ENCODE data around the gene EIF2AK2.
"Not testable (repeated sequence)": the region's sequence is repeated elsewhere in the genome, so short reads cannot be mapped to it uniquely, and the experiment has no call there.

EIF2AK2 gene

GRCh38 chr2:37156857-37157714 lies at the start of gene EIF2AK2:
Gene EIF2AK2 (minus strand): TSS chr2:37156980. CDS start chr2:37147806, 9,174 bp downstream.
- Histone ChIP-seq H3K4me1 (ENCODE audit: control insufficient read depth in 2 of 2, insufficient read depth in 2 of 2, low read length in 2 of 2) (peaks cover 8 to 15% of the 10 kb centered on the region in 2 donors), H3K27me3 (ENCODE audit: control insufficient read depth in 2 of 2, insufficient read depth in 2 of 2, low read length in 2 of 2) (no peaks in the 10 kb centered on the region), H3K27ac (ENCODE audit: low read depth in 2 of 2, low read length in 2 of 2) (peak within 1 kb of the TSS; percentile 66 to 85), H3K4me3 (ENCODE audit: low read length in 2 of 2) (peak within 1 kb of the TSS; percentile 75 to 92), H3K9ac (ENCODE audit: low read depth in 1 of 2, low read length in 2 of 2) (peak within 1 kb of the TSS; percentile 73 to 76), H3K9me3 (ENCODE audit: control insufficient read depth in 2 of 2, low read length in 2 of 2) (no peaks in the 10 kb centered on the region), H3K36me3 (ENCODE audit: control insufficient read depth in 2 of 2, insufficient read depth in 2 of 2, low read length in 2 of 2) (no peaks in the 10 kb centered on the region)

GRCh38 chr2:37205689-37206341 lies 49.0 kb upstream of the EIF2AK2 start:
- H3K4me1 ChIP-seq (ENCODE audit: control insufficient read depth in 2 of 2, insufficient read depth in 2 of 2, low read length in 2 of 2): no peaks in the 10 kb centered on the region
- no peaks in the 10 kb centered on the region for H3K27me3 ChIP-seq (ENCODE audit: control insufficient read depth in 2 of 2, insufficient read depth in 2 of 2, low read length in 2 of 2)
- H3K9ac ChIP-seq (ENCODE audit: low read depth in 1 of 2, low read length in 2 of 2): no peak overlapping the region
- no peaks in the 10 kb centered on the region for H3K9me3 ChIP-seq (ENCODE audit: control insufficient read depth in 2 of 2, low read length in 2 of 2)
- no peak overlapping the region for H3K4me3 ChIP-seq (ENCODE audit: low read length in 2 of 2)
- H3K36me3 ChIP-seq (ENCODE audit: control insufficient read depth in 2 of 2, insufficient read depth in 2 of 2, low read length in 2 of 2): peaks cover 55 to 76% of the 10 kb centered on the region in 2 donors
- no peak overlapping the region for H3K27ac ChIP-seq (ENCODE audit: low read depth in 2 of 2, low read length in 2 of 2)

GRCh38 chr2:37205071-37205661 lies 48.4 kb upstream of the EIF2AK2 start:
- peaks cover 48 to 73% of the 10 kb centered on the region in 2 donors for H3K36me3 ChIP-seq (ENCODE audit: control insufficient read depth in 2 of 2, insufficient read depth in 2 of 2, low read length in 2 of 2)
- H3K4me3 ChIP-seq (ENCODE audit: low read length in 2 of 2); H3K9me3 ChIP-seq (ENCODE audit: control insufficient read depth in 2 of 2, low read length in 2 of 2): not testable (repeated sequence)

GRCh38 chr2:37203708-37204107 lies 46.9 kb upstream of the EIF2AK2 start:
- H3K9me3 ChIP-seq (ENCODE audit: control insufficient read depth in 2 of 2, low read length in 2 of 2): no peaks in the 10 kb centered on the region
- no peak overlapping the region for H3K9ac ChIP-seq (ENCODE audit: low read depth in 1 of 2, low read length in 2 of 2)
- no peak overlapping the region for H3K4me3 ChIP-seq (ENCODE audit: low read length in 2 of 2)
- no peak overlapping the region for H3K27ac ChIP-seq (ENCODE audit: low read depth in 2 of 2, low read length in 2 of 2)
- H3K4me1 ChIP-seq (ENCODE audit: control insufficient read depth in 2 of 2, insufficient read depth in 2 of 2, low read length in 2 of 2): no peaks in the 10 kb centered on the region
- peaks cover 35 to 59% of the 10 kb centered on the region in 2 donors for H3K36me3 ChIP-seq (ENCODE audit: control insufficient read depth in 2 of 2, insufficient read depth in 2 of 2, low read length in 2 of 2)
- no peaks in the 10 kb centered on the region for H3K27me3 ChIP-seq (ENCODE audit: control insufficient read depth in 2 of 2, insufficient read depth in 2 of 2, low read length in 2 of 2)

More at GRCh38 chr2:37205071-37205661, 48.4 kb upstream of the EIF2AK2 start:
- H3K27ac ChIP-seq (ENCODE audit: low read depth in 2 of 2, low read length in 2 of 2); H3K27me3 ChIP-seq (ENCODE audit: control insufficient read depth in 2 of 2, insufficient read depth in 2 of 2, low read length in 2 of 2); H3K9ac ChIP-seq (ENCODE audit: low read depth in 1 of 2, low read length in 2 of 2); H3K4me1 ChIP-seq (ENCODE audit: control insufficient read depth in 2 of 2, insufficient read depth in 2 of 2, low read length in 2 of 2): not testable (repeated sequence)

- Histone ChIP-seq H3K9me3 (ENCODE audit: control insufficient read depth in 2 of 2, low read length in 2 of 2) (no peaks in the 10 kb centered on the region), H3K27ac (ENCODE audit: low read depth in 2 of 2, low read length in 2 of 2) (no peak overlapping the region), H3K36me3 (ENCODE audit: control insufficient read depth in 2 of 2, insufficient read depth in 2 of 2, low read length in 2 of 2) (peaks cover 30 to 43% of the 10 kb centered on the region in 2 donors)
Measured at GRCh38 chr2:37201766-37202165, 45.0 kb upstream of the EIF2AK2 start.

GRCh38 chr2:37201208-37201607 lies 44.4 kb upstream of the EIF2AK2 start:
- Histone ChIP-seq H3K9me3 (ENCODE audit: control insufficient read depth in 2 of 2, low read length in 2 of 2) (no peaks in the 10 kb centered on the region), H3K9ac (ENCODE audit: low read depth in 1 of 2, low read length in 2 of 2) (no peak overlapping the region), H3K27ac (ENCODE audit: low read depth in 2 of 2, low read length in 2 of 2) (no peak overlapping the region), H3K36me3 (ENCODE audit: control insufficient read depth in 2 of 2, insufficient read depth in 2 of 2, low read length in 2 of 2) (peaks cover 25 to 38% of the 10 kb centered on the region in 2 donors), H3K27me3 (ENCODE audit: control insufficient read depth in 2 of 2, insufficient read depth in 2 of 2, low read length in 2 of 2) (no peaks in the 10 kb centered on the region), H3K4me3 (ENCODE audit: low read length in 2 of 2) (no peak overlapping the region), H3K4me1 (ENCODE audit: control insufficient read depth in 2 of 2, insufficient read depth in 2 of 2, low read length in 2 of 2) (peaks cover 5 to 10% of the 10 kb centered on the region in 2 donors)

More at GRCh38 chr2:37201766-37202165, 45.0 kb upstream of the EIF2AK2 start:
- peaks cover 5 to 10% of the 10 kb centered on the region in 2 donors for H3K4me1 ChIP-seq (ENCODE audit: control insufficient read depth in 2 of 2, insufficient read depth in 2 of 2, low read length in 2 of 2)
- no peak overlapping the region for H3K9ac ChIP-seq (ENCODE audit: low read depth in 1 of 2, low read length in 2 of 2)
- no peaks in the 10 kb centered on the region for H3K27me3 ChIP-seq (ENCODE audit: control insufficient read depth in 2 of 2, insufficient read depth in 2 of 2, low read length in 2 of 2)
- no peak overlapping the region for H3K4me3 ChIP-seq (ENCODE audit: low read length in 2 of 2)

GRCh38 chr2:37198681-37199065 lies 41.9 kb upstream of the EIF2AK2 start:
- peaks cover 11 to 21% of the 10 kb centered on the region in 2 donors for H3K36me3 ChIP-seq (ENCODE audit: control insufficient read depth in 2 of 2, insufficient read depth in 2 of 2, low read length in 2 of 2)
- no peaks in the 10 kb centered on the region for H3K27me3 ChIP-seq (ENCODE audit: control insufficient read depth in 2 of 2, insufficient read depth in 2 of 2, low read length in 2 of 2)
- no peaks in the 10 kb centered on the region for H3K9me3 ChIP-seq (ENCODE audit: control insufficient read depth in 2 of 2, low read length in 2 of 2)

GRCh38 chr2:37196320-37197195 lies 39.8 kb upstream of the EIF2AK2 start, which contains the start of gene CEBPZOS:
Gene CEBPZOS (plus strand): TSS chr2:37196496. CDS start chr2:37199705, 3,209 bp downstream.
- peak within 1 kb of the TSS; percentile 84 to 98 for H3K4me3 ChIP-seq (ENCODE audit: low read length in 2 of 2)
- H3K9me3 ChIP-seq (ENCODE audit: control insufficient read depth in 2 of 2, low read length in 2 of 2): no peaks in the 10 kb centered on the region
- peaks cover 5 to 13% of the 10 kb centered on the region in 2 donors for H3K4me1 ChIP-seq (ENCODE audit: control insufficient read depth in 2 of 2, insufficient read depth in 2 of 2, low read length in 2 of 2)
- peak within 1 kb of the TSS; percentile 88 to 91 for H3K27ac ChIP-seq (ENCODE audit: low read depth in 2 of 2, low read length in 2 of 2)
- H3K27me3 ChIP-seq (ENCODE audit: control insufficient read depth in 2 of 2, insufficient read depth in 2 of 2, low read length in 2 of 2): no peaks in the 10 kb centered on the region
- H3K9ac ChIP-seq (ENCODE audit: low read depth in 1 of 2, low read length in 2 of 2): peak within 1 kb of the TSS; percentile 85 to 87
- H3K36me3 ChIP-seq (ENCODE audit: control insufficient read depth in 2 of 2, insufficient read depth in 2 of 2, low read length in 2 of 2): peaks cover 5 to 9% of the 10 kb centered on the region in 2 donors

More at GRCh38 chr2:37198681-37199065, 41.9 kb upstream of the EIF2AK2 start:
- Histone ChIP-seq H3K4me1 (ENCODE audit: control insufficient read depth in 2 of 2, insufficient read depth in 2 of 2, low read length in 2 of 2) (peaks cover 5 to 13% of the 10 kb centered on the region in 2 donors), H3K9ac (ENCODE audit: low read depth in 1 of 2, low read length in 2 of 2) (no peak overlapping the region), H3K27ac (ENCODE audit: low read depth in 2 of 2, low read length in 2 of 2) (no peak overlapping the region), H3K4me3 (ENCODE audit: low read length in 2 of 2) (no peak overlapping the region)

GRCh38 chr2:37195862-37196319 lies 39.1 kb upstream of the EIF2AK2 start:
- not testable (repeated sequence) for H3K27me3 ChIP-seq (ENCODE audit: control insufficient read depth in 2 of 2, insufficient read depth in 2 of 2, low read length in 2 of 2); H3K9me3 ChIP-seq (ENCODE audit: control insufficient read depth in 2 of 2, low read length in 2 of 2); H3K36me3 ChIP-seq (ENCODE audit: control insufficient read depth in 2 of 2, insufficient read depth in 2 of 2, low read length in 2 of 2)
- Histone ChIP-seq H3K4me1 (ENCODE audit: control insufficient read depth in 2 of 2, insufficient read depth in 2 of 2, low read length in 2 of 2) (peaks cover 5 to 13% of the 10 kb centered on the region in 2 donors), H3K4me3 (ENCODE audit: low read length in 2 of 2) (peak overlapping the region; percentile 84 to 98), H3K27ac (ENCODE audit: low read depth in 2 of 2, low read length in 2 of 2) (peak overlapping the region; percentile 88 to 91), H3K9ac (ENCODE audit: low read depth in 1 of 2, low read length in 2 of 2) (peak overlapping the region; percentile 85 to 87)
